ENCODE data around the gene CPNE6.

The CPNE6 gene

GRCh38 chr14:24085215-24085614 lies 13.9 kb downstream of the CPNE6 start:
- CTCF ChIA-PET = interaction anchor here (1.0 to 3.0 kb wide), 3 partner anchors 8 to 27 kb away, joined by 4 to 18 read pairs (median 4); no protein-coding TSS in a partner anchor
- Histone ChIP-seq H3K27ac (ENCODE audit: extremely low read depth, low read depth, low read length) (no peak overlapping the region), H3K9me3 (ENCODE audit: control insufficient read depth, insufficient read depth, low read depth, low read length) (no peaks in the 10 kb centered on the region), H3K36me3 (ENCODE audit: control insufficient read depth in 2 of 2, insufficient read depth in 1 of 2, low read length in 2 of 2) (no peaks in the 10 kb centered on the region), H3K4me1 (ENCODE audit: control insufficient read depth, insufficient read depth, low read length) (peaks cover 7% of the 10 kb centered on the region; the same call in 1 of the 2 replicates), H3K4me3 (ENCODE audit: low read depth, low read length) (no peak overlapping the region)
- POLR2A ChIA-PET = interaction anchor here (1.5 kb wide), 1 partner anchor 9 kb away, joined by 8 read pairs; the partner anchor contains the start of gene PCK2
- no peak for TF ChIP-seq ZNF623 (tag by site-specific recombination; IDR thresholded peaks at IDR 0.05)
- TF ChIP-seq ZNF112 (tag by site-specific recombination; IDR thresholded peaks at IDR 0.05) = no peak
- no peak for TF ChIP-seq ZNF777 (tag by site-specific recombination; IDR thresholded peaks at IDR 0.05; ENCODE audit: borderline replicate concordance)
- TF ChIP-seq GLIS2 (tag by site-specific recombination; IDR thresholded peaks at IDR 0.05) = no peak
- TF ChIP-seq ZNF423 (tag by site-specific recombination; IDR thresholded peaks at IDR 0.05) = no peak
- TF ChIP-seq PATZ1 (tag by site-specific recombination; IDR thresholded peaks at IDR 0.05) = no peak
- no peak for TF ChIP-seq ZFP3 (tag by site-specific recombination; IDR thresholded peaks at IDR 0.05; ENCODE audit: low read depth)
- TF ChIP-seq, protein P1, sequence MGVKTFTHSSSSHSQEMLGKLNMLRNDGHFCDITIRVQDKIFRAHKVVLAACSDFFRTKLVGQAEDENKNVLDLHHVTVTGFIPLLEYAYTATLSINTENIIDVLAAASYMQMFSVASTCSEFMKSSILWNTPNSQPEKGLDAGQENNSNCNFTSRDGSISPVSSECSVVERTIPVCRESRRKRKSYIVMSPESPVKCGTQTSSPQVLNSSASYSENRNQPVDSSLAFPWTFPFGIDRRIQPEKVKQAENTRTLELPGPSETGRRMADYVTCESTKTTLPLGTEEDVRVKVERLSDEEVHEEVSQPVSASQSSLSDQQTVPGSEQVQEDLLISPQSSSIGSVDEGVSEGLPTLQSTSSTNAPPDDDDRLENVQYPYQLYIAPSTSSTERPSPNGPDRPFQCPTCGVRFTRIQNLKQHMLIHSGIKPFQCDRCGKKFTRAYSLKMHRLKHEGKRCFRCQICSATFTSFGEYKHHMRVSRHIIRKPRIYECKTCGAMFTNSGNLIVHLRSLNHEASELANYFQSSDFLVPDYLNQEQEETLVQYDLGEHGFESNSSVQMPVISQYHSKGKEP (tag by site-specific recombination; IDR thresholded peaks at IDR 0.05) = no peak
- no peak for TF ChIP-seq KLF10 (tag by site-specific recombination; IDR thresholded peaks at IDR 0.05)
- no peak for TF ChIP-seq ZNF76 (tag by site-specific recombination; IDR thresholded peaks at IDR 0.05; ENCODE audit: borderline replicate concordance, low read depth)
- no peak for TF ChIP-seq ZNF629 (tag by site-specific recombination; IDR thresholded peaks at IDR 0.05)
- no peak for TF ChIP-seq ZNF292 (tag by site-specific recombination; IDR thresholded peaks at IDR 0.05; ENCODE audit: borderline replicate concordance, low read depth)
- TF ChIP-seq WT1 (tag by site-specific recombination; IDR thresholded peaks at IDR 0.05) = no peak
- no peak for TF ChIP-seq ZNF426 (tag by site-specific recombination; IDR thresholded peaks at IDR 0.05)
- no peak for TF ChIP-seq ZNF791 (tag by site-specific recombination; IDR thresholded peaks at IDR 0.05)
- no peak for TF ChIP-seq ZNF174 (tag by site-specific recombination; IDR thresholded peaks at IDR 0.05)
- TF ChIP-seq, protein P2, sequence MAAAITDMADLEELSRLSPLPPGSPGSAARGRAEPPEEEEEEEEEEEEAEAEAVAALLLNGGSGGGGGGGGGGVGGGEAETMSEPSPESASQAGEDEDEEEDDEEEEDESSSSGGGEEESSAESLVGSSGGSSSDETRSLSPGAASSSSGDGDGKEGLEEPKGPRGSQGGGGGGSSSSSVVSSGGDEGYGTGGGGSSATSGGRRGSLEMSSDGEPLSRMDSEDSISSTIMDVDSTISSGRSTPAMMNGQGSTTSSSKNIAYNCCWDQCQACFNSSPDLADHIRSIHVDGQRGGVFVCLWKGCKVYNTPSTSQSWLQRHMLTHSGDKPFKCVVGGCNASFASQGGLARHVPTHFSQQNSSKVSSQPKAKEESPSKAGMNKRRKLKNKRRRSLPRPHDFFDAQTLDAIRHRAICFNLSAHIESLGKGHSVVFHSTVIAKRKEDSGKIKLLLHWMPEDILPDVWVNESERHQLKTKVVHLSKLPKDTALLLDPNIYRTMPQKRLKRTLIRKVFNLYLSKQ (tag by site-specific recombination; IDR thresholded peaks at IDR 0.05; ENCODE audit: borderline replicate concordance) = no peak

DNA sequence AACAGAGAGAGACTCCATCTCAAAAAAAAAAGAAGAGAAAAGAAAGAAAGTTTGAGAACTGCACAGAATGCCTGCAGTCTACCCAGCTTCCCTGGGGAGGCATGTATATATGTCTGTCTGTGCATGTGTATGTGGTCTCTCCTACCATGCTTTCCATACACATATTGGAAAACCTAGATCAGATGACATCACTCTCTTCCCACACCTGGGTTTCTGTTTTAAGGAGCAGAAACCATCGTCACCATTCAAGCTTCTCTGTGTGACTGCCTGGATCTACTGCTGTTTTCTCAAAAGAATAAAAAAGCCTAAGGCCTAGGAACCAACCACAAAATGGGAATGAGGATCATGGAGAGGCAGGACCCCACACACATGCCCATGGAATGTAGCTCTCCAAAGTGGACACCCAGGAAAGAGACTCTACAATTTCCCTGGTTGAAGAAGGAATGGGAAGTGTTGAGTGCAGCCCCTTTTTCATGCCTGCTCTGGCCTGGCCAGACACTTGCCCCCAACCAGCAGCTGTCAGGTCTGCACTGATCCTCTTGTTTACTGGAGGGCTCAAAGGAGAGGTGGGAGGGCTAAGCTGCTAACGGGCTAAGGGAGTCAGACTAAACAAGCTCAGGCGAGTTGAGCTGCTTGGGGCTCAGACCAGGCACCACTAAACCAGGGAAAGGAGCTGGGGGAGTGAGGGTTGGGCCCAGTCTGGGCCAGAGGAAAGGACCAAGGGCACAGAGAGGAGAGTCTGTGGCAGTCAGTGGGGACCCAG lies 15.0 kb downstream of the CPNE6 start:
- peaks cover 3% of the 10 kb centered on the region; the same call in 1 of the 2 replicates for H3K4me1 ChIP-seq (ENCODE audit: control insufficient read depth, insufficient read depth, low read length)
- no peaks in the 10 kb centered on the region for H3K9me3 ChIP-seq (ENCODE audit: control insufficient read depth, insufficient read depth, low read depth, low read length)
- no peaks in the 10 kb centered on the region for H3K36me3 ChIP-seq (ENCODE audit: control insufficient read depth in 2 of 2, insufficient read depth in 1 of 2, low read length in 2 of 2)
- ChIA-PET CTCF (interaction anchor here (1.2 to 3.0 kb wide), 2 partner anchors 22 to 28 kb away, joined by 4 to 18 read pairs; no protein-coding TSS in a partner anchor), POLR2A (interaction anchor here (0.9 kb wide), 1 partner anchor 11 kb away, joined by 6 read pairs; no protein-coding TSS in a partner anchor)
- H3K27ac ChIP-seq (ENCODE audit: extremely low read depth, low read depth, low read length) = no peak overlapping the region
- TF ChIP-seq YY2 (tag by site-specific recombination; IDR thresholded peaks at IDR 0.05) (no peak), ZNF169 (tag by site-specific recombination; IDR thresholded peaks at IDR 0.05) (no peak), ZNF558 (tag by site-specific recombination; IDR thresholded peaks at IDR 0.05) (no peak)
- TF ChIP-seq, protein P3, sequence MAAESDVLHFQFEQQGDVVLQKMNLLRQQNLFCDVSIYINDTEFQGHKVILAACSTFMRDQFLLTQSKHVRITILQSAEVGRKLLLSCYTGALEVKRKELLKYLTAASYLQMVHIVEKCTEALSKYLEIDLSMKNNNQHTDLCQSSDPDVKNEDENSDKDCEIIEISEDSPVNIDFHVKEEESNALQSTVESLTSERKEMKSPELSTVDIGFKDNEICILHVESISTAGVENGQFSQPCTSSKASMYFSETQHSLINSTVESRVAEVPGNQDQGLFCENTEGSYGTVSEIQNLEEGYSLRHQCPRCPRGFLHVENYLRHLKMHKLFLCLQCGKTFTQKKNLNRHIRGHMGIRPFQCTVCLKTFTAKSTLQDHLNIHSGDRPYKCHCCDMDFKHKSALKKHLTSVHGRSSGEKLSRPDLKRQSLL (tag by site-specific recombination; IDR thresholded peaks at IDR 0.05) = no peak
- H3K4me3 ChIP-seq (ENCODE audit: low read depth, low read length) = no peak overlapping the region

All from HEK293 (cell line).